Inflammatory macrophage treated with lipopolysaccharide for 1 hour (primary cell): Measurements from ENCODE around the gene NID2.
A peak's percentile ranks its signal among the peaks of the same experiment; 100 is the strongest.

Experiments used
- DNase-seq, 2 donors: peaks; one replicate each; pipeline ENCODE4 v3.0.0-alpha.2; 2020 to 2022

Gene NID2

GRCh38 chr14:52080158-52080800 lies 11.4 kb upstream of the NID2 start:
- DNase-seq: no peak

GRCh38 chr14:52079239-52079959 lies 10.5 kb upstream of the NID2 start:
- no peak for DNase-seq

GRCh38 chr14:52078721-52079120 lies 9.9 kb upstream of the NID2 start:
- no peak for DNase-seq

- peak; percentile 7 to 54 for DNase-seq
Measured at GRCh38 chr14:52078095-52078531, 9.3 kb upstream of the NID2 start.

- no peak for DNase-seq
Measured at GRCh38 chr14:52077256-52077979, 8.6 kb upstream of the NID2 start.

GRCh38 chr14:52076334-52076733 lies 7.5 kb upstream of the NID2 start:
- DNase-seq: no peak

- DNase-seq: no peak
Measured at GRCh38 chr14:52075371-52075770, 6.5 kb upstream of the NID2 start.

- DNase-seq: no peak
Measured at GRCh38 chr14:52073251-52073650, 4.4 kb upstream of the NID2 start.

- DNase-seq: no peak
Measured at GRCh38 chr14:52072266-52072780, 3.5 kb upstream of the NID2 start.

- DNase-seq: no peak
Measured at GRCh38 chr14:52071675-52072074, 2.8 kb upstream of the NID2 start.

GRCh38 chr14:52070051-52070431 lies 1.2 kb upstream of the NID2 start:
- DNase-seq: no peak

GRCh38 chr14:52069307-52070050 lies 620 bp upstream of the NID2 start:
- no peak for DNase-seq

- DNase-seq: no peak
Measured at GRCh38 chr14:52067873-52068614, 815 bp downstream of the NID2 start.

- no peak for DNase-seq
Measured at GRCh38 chr14:52064174-52064573, 4.7 kb downstream of the NID2 start.

- no peak for DNase-seq
Measured at GRCh38 chr14:52063052-52063462, 5.8 kb downstream of the NID2 start.

- DNase-seq: no peak
Measured at GRCh38 chr14:52061890-52062289, 7.0 kb downstream of the NID2 start.

GRCh38 chr14:52061390-52061789 lies 7.5 kb downstream of the NID2 start:
- no peak for DNase-seq

- DNase-seq: no peak
Measured at GRCh38 chr14:52060080-52060479, 8.8 kb downstream of the NID2 start.

- no peak for DNase-seq
Measured at GRCh38 chr14:52059649-52060048, 9.2 kb downstream of the NID2 start.

GRCh38 chr14:52058341-52058740 lies 10.5 kb downstream of the NID2 start:
- DNase-seq: no peak

- no peak for DNase-seq
Measured at GRCh38 chr14:52055167-52055566, 13.7 kb downstream of the NID2 start.

- no peak for DNase-seq
Measured at GRCh38 chr14:52054678-52055077, 14.2 kb downstream of the NID2 start.
